ENCODE results near the gene CKMT2. TPM values are rescaled to one million over a fixed set of nuclear protein-coding genes. Genes with fewer than 3 reads are reported as not detected.

The CKMT2 gene
- total and polyA plus RNA-seq, 2 donors (not counting 3 experiments of a cell fraction or from before 2014, with no cell fraction given) = not detected

DNA sequence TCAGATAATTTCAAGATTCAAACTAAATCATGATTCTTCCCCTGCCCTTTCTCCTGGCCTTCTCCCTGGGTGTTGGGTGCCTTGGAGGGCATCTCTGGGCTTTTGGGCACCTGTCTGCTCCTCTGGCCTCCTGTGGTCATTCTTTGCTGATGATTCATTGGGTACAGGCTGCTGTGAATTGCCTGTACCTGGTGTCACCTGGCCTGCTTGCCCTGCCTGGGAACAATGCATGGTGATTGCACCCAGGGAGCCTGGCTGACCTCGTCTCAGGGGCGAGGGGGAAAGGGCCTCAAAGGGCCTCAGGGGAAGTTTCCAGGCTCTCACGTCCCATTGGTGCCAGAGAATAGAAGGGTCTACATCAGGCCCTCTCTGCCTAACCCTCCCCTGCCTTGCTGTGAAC is 20.1 kb upstream of the CKMT2 start:
- ChIA-PET POLR2A (no interaction called here), CTCF (no interaction called here)
- dilution Hi-C loops (cut with MboI; ENCODE audit: extremely low pct_ligation_motif_present, low sequenced_read_pairs) = no loop called here
- Histone ChIP-seq H3K9me3 (replicated peaks; ENCODE audit: control insufficient read depth, insufficient read depth, low read length) (no peaks in the 10 kb centered on the region), H4K20me1 (replicated peaks; ENCODE audit: control insufficient read depth, extremely low read depth, insufficient read depth, low read length) (no peaks in the 10 kb centered on the region), H2AFZ (ENCODE audit: low read depth, low read length) (no peak overlapping the region), H3K27ac (ENCODE audit: insufficient read depth, low read depth, low read length) (no peak overlapping the region), H3K36me3 (ENCODE audit: control insufficient read depth in 2 of 2, extremely low read depth in 1 of 2, insufficient read depth in 2 of 2, low read length in 2 of 2) (no peaks in the 10 kb centered on the region), H3K9me1 (replicated peaks; ENCODE audit: control insufficient read depth, extremely low read depth, insufficient read depth, low read length) (no peaks in the 10 kb centered on the region), H3K27me3 (ENCODE audit: control insufficient read depth in 2 of 2, insufficient read depth in 2 of 2, low read length in 2 of 2) (no peaks in the 10 kb centered on the region), H3K4me3 (replicated peaks in 1 of 3; ENCODE audit: insufficient read depth in 1 of 3, low read depth in 1 of 3, low read length in 3 of 3) (no peak overlapping the region), H3K79me2 (ENCODE audit: control insufficient read depth, insufficient read depth, low read length) (no peaks in the 10 kb centered on the region), H3K4me1 (ENCODE audit: control insufficient read depth, extremely low read depth, insufficient read depth, low read length) (no peaks in the 10 kb centered on the region), H3K9ac (replicated peaks; ENCODE audit: extremely low read depth, insufficient read depth, low read length) (no peak overlapping the region), H3K4me2 (ENCODE audit: insufficient read depth, low read length) (no peak overlapping the region)
- no peak for FAIRE-seq
- TF ChIP-seq POLR2A (IDR thresholded peaks at IDR 0.05; ENCODE audit: low read depth, low read length) (no peak), MYC (IDR thresholded peaks at IDR 0.05; ENCODE audit: low read depth, low read length) (no peak), FOS (IDR thresholded peaks at IDR 0.05; ENCODE audit: borderline replicate concordance, insufficient read depth, low read length) (no peak), GATA2 (IDR thresholded peaks at IDR 0.05; ENCODE audit: insufficient read depth, insufficient read length, low read depth, low read length) (no peak), EZH2 (IDR thresholded peaks at IDR 0.05; ENCODE audit: borderline replicate concordance, low read depth, low read length, severe bottlenecking) (no peak), POLR2AphosphoS5 (IDR thresholded peaks at IDR 0.05; ENCODE audit: insufficient read depth, low read depth, low read length) (no peak), JUN (IDR thresholded peaks at IDR 0.05; ENCODE audit: borderline replicate concordance, insufficient read depth, insufficient read length, low read depth) (no peak)
- TF ChIP-seq, protein P1, sequence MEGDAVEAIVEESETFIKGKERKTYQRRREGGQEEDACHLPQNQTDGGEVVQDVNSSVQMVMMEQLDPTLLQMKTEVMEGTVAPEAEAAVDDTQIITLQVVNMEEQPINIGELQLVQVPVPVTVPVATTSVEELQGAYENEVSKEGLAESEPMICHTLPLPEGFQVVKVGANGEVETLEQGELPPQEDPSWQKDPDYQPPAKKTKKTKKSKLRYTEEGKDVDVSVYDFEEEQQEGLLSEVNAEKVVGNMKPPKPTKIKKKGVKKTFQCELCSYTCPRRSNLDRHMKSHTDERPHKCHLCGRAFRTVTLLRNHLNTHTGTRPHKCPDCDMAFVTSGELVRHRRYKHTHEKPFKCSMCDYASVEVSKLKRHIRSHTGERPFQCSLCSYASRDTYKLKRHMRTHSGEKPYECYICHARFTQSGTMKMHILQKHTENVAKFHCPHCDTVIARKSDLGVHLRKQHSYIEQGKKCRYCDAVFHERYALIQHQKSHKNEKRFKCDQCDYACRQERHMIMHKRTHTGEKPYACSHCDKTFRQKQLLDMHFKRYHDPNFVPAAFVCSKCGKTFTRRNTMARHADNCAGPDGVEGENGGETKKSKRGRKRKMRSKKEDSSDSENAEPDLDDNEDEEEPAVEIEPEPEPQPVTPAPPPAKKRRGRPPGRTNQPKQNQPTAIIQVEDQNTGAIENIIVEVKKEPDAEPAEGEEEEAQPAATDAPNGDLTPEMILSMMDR (IDR thresholded peaks at IDR 0.05; ENCODE audit: extremely low read depth in 1 of 2, insufficient read depth in 1 of 2, low read depth in 1 of 2, low read length in 2 of 2) = no peak
- TF ChIP-seq, protein P2, sequence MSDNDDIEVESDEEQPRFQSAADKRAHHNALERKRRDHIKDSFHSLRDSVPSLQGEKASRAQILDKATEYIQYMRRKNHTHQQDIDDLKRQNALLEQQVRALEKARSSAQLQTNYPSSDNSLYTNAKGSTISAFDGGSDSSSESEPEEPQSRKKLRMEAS (IDR thresholded peaks at IDR 0.05; ENCODE audit: insufficient read depth, insufficient read length) = no peak
- no TSS peak for BruUV-seq (replicated peaks)
- intact Hi-C loops (cut with micrococcal nuclease) = no loop called here
- DNase-seq (ENCODE audit: low read depth, low spot score) = no peak
